ENCODE data around the gene GRIN3B. TPM values are rescaled to one million over a fixed set of nuclear protein-coding genes. Genes with fewer than 3 reads are reported as not detected.

GRIN3B gene
- total and polyA plus RNA-seq, 9 of the 15 experiments (the other 6 are each of a cell fraction or from before 2014, with no cell fraction given) = 0.06 to 0.95 (median 0.19) TPM; not detected in 6

DNA sequence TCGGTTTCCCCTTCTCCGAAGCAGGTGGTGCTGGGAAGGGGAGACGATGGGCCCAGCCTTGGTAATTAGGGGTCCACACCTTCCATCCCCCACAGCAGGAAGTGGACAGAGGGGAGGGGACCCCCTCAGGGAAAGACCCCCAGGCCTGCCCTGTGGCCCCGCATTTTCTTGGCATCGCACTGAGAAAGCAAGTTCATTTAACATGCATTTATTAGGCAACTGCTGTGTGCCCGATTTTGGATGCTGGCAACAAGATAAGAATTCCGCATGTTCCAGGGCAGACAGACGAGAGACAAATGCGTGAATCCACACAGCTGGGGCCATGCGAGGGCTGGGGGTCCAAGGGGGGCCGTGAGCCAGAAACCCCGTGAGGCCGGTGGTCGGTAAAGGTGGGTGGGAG lies 45.9 kb upstream of the GRIN3B start:
- in situ Hi-C loops (cut with MboI) = no loop called here
- peak overlapping the region; percentile 64 for H3K4me2 ChIP-seq (ENCODE audit: insufficient read depth, low read length)
- H3K9me1 ChIP-seq (ENCODE audit: control insufficient read depth, insufficient read depth, low read length) = no peaks in the 10 kb centered on the region
- peaks cover 50 to 88% of the 10 kb centered on the region in 2 experiments for H3K4me1 ChIP-seq (replicated peaks in 1 of 2; ENCODE audit: control insufficient read depth in 2 of 2, insufficient read depth in 2 of 2, low read length in 2 of 2)
- no TSS peak for BruUV-seq (replicated peaks)
- H2AFZ ChIP-seq (ENCODE audit: low read depth, low read length) = no peak overlapping the region
- peak overlapping the region; percentile 59 to 76 for H3K9ac ChIP-seq (ENCODE audit: insufficient read depth in 1 of 2, low read depth in 2 of 2, low read length in 2 of 2)
- ChIA-PET CTCF (ENCODE audit: low intra/inter-chr PET ratio) (no interaction called here), POLR2A (interaction anchor here (1.0 to 1.3 kb wide), 3 partner anchors 8 to 28 kb away, joined by 4 to 8 read pairs (median 5); no protein-coding TSS in a partner anchor)
- peak overlapping the region; percentile 7; the same call in 1 of the 2 replicates for H3K4me3 ChIP-seq
- WGBS (ENCODE audit: insufficient coverage, low coverage, missing lambda C conversion rate) = 30% methylated on average over 12 of the region's 14 CpGs
- peak; percentile 3 for ATAC-seq
- no peaks in the 10 kb centered on the region for H3K27me3 ChIP-seq (ENCODE audit: control insufficient read depth in 2 of 2, insufficient read depth in 2 of 2, low read length in 2 of 2)
- no peak for FAIRE-seq
- peak overlapping the region; percentile 96 for H3K27ac ChIP-seq (ENCODE audit: extremely low read depth, low read depth, low read length)
- intact Hi-C loops (cut with micrococcal nuclease) = loop anchor here (2.0 kb wide), 1 partner anchor 29 kb away; no protein-coding TSS in a partner anchor
- no peaks in the 10 kb centered on the region for H4K20me1 ChIP-seq (replicated peaks; ENCODE audit: control insufficient read depth, insufficient read depth, low read length)
- H3K79me2 ChIP-seq (ENCODE audit: control insufficient read depth, insufficient read depth, low read length) = peaks cover 79% of the 10 kb centered on the region
- DNase-seq (ENCODE audit: extremely low read depth in 1 of 4, low spot score in 3 of 4) = peak in 1 of 4 experiments; percentile 50
- no peaks in the 10 kb centered on the region for H3K9me3 ChIP-seq (replicated peaks; ENCODE audit: control insufficient read depth, insufficient read depth, low read depth, low read length)
- peaks cover 16% of the 10 kb centered on the region; the same call in 1 of the 3 replicates for H3K36me3 ChIP-seq (ENCODE audit: control insufficient read depth, insufficient read depth, low read length)
- TF ChIP-seq ZKSCAN8 (CRISPR knock-in tag; IDR thresholded peaks at IDR 0.05) = peak; percentile 100
- TF ChIP-seq, protein P1, sequence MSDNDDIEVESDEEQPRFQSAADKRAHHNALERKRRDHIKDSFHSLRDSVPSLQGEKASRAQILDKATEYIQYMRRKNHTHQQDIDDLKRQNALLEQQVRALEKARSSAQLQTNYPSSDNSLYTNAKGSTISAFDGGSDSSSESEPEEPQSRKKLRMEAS (CRISPR knock-in tag; IDR thresholded peaks at IDR 0.05) = peak; percentile 37; the same call in 1 of the 2 replicates
- TF ChIP-seq, protein P2, sequence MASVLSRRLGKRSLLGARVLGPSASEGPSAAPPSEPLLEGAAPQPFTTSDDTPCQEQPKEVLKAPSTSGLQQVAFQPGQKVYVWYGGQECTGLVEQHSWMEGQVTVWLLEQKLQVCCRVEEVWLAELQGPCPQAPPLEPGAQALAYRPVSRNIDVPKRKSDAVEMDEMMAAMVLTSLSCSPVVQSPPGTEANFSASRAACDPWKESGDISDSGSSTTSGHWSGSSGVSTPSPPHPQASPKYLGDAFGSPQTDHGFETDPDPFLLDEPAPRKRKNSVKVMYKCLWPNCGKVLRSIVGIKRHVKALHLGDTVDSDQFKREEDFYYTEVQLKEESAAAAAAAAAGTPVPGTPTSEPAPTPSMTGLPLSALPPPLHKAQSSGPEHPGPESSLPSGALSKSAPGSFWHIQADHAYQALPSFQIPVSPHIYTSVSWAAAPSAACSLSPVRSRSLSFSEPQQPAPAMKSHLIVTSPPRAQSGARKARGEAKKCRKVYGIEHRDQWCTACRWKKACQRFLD (CRISPR knock-in tag; IDR thresholded peaks at IDR 0.05) = 0 out of 2 replicates have a peak, but pooled peaks have one; percentile 69
- TF ChIP-seq, protein P3, sequence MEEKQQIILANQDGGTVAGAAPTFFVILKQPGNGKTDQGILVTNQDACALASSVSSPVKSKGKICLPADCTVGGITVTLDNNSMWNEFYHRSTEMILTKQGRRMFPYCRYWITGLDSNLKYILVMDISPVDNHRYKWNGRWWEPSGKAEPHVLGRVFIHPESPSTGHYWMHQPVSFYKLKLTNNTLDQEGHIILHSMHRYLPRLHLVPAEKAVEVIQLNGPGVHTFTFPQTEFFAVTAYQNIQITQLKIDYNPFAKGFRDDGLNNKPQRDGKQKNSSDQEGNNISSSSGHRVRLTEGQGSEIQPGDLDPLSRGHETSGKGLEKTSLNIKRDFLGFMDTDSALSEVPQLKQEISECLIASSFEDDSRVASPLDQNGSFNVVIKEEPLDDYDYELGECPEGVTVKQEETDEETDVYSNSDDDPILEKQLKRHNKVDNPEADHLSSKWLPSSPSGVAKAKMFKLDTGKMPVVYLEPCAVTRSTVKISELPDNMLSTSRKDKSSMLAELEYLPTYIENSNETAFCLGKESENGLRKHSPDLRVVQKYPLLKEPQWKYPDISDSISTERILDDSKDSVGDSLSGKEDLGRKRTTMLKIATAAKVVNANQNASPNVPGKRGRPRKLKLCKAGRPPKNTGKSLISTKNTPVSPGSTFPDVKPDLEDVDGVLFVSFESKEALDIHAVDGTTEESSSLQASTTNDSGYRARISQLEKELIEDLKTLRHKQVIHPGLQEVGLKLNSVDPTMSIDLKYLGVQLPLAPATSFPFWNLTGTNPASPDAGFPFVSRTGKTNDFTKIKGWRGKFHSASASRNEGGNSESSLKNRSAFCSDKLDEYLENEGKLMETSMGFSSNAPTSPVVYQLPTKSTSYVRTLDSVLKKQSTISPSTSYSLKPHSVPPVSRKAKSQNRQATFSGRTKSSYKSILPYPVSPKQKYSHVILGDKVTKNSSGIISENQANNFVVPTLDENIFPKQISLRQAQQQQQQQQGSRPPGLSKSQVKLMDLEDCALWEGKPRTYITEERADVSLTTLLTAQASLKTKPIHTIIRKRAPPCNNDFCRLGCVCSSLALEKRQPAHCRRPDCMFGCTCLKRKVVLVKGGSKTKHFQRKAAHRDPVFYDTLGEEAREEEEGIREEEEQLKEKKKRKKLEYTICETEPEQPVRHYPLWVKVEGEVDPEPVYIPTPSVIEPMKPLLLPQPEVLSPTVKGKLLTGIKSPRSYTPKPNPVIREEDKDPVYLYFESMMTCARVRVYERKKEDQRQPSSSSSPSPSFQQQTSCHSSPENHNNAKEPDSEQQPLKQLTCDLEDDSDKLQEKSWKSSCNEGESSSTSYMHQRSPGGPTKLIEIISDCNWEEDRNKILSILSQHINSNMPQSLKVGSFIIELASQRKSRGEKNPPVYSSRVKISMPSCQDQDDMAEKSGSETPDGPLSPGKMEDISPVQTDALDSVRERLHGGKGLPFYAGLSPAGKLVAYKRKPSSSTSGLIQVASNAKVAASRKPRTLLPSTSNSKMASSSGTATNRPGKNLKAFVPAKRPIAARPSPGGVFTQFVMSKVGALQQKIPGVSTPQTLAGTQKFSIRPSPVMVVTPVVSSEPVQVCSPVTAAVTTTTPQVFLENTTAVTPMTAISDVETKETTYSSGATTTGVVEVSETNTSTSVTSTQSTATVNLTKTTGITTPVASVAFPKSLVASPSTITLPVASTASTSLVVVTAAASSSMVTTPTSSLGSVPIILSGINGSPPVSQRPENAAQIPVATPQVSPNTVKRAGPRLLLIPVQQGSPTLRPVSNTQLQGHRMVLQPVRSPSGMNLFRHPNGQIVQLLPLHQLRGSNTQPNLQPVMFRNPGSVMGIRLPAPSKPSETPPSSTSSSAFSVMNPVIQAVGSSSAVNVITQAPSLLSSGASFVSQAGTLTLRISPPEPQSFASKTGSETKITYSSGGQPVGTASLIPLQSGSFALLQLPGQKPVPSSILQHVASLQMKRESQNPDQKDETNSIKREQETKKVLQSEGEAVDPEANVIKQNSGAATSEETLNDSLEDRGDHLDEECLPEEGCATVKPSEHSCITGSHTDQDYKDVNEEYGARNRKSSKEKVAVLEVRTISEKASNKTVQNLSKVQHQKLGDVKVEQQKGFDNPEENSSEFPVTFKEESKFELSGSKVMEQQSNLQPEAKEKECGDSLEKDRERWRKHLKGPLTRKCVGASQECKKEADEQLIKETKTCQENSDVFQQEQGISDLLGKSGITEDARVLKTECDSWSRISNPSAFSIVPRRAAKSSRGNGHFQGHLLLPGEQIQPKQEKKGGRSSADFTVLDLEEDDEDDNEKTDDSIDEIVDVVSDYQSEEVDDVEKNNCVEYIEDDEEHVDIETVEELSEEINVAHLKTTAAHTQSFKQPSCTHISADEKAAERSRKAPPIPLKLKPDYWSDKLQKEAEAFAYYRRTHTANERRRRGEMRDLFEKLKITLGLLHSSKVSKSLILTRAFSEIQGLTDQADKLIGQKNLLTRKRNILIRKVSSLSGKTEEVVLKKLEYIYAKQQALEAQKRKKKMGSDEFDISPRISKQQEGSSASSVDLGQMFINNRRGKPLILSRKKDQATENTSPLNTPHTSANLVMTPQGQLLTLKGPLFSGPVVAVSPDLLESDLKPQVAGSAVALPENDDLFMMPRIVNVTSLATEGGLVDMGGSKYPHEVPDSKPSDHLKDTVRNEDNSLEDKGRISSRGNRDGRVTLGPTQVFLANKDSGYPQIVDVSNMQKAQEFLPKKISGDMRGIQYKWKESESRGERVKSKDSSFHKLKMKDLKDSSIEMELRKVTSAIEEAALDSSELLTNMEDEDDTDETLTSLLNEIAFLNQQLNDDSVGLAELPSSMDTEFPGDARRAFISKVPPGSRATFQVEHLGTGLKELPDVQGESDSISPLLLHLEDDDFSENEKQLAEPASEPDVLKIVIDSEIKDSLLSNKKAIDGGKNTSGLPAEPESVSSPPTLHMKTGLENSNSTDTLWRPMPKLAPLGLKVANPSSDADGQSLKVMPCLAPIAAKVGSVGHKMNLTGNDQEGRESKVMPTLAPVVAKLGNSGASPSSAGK (IDR thresholded peaks at IDR 0.05) = peak; percentile 75; the same call in 1 of the 2 replicates
- TF ChIP-seq SUPT5H (IDR thresholded peaks at IDR 0.05) = no peak
- TF ChIP-seq ZKSCAN3 (CRISPR knock-in tag; IDR thresholded peaks at IDR 0.05) = no peak
- TF ChIP-seq ZNF436 (CRISPR knock-in tag; IDR thresholded peaks at IDR 0.05) = no peak
- TF ChIP-seq ZFP36 (IDR thresholded peaks at IDR 0.05; ENCODE audit: low read depth, low read length, partially characterized antibody) = peak; percentile 18

Data from K562 (cell line).